Mesenteric fat pad (tissue), 1 donor: Measurements from ENCODE around the gene FN3K. TPM values are rescaled to one million over a fixed set of nuclear protein-coding genes. Genes with fewer than 3 reads are reported as not detected.
"Not testable (repeated sequence)": the region's sequence is repeated elsewhere in the genome, so short reads cannot be mapped to it uniquely, and the experiment has no call there.

Experiments
- DNase-seq: peaks from one replicate; pipeline ENCODE4 v3.0.0-alpha.2; 2020; ENCODE audit warnings: low spot score
- total RNA-seq: library from RNA; stranded (reverse); fragmentation: NEBNext Ultra II Directional; extraction: Animal tissue kit (Norgen Biotek cat#: 25700); gene quantifications from one replicate; pipeline ENCODE4 v1.2.1, GENCODE V29; 2021
- donor health status: DM: yes; HTN: yes; CAD: no.

The FN3K gene
- total RNA-seq, 1 donor from 2014 or later: 19.3 TPM

- DNase-seq: no peak
Measured at GRCh38 chr17:82736511-82737185, 1.2 kb downstream of the FN3K start.

DNA sequence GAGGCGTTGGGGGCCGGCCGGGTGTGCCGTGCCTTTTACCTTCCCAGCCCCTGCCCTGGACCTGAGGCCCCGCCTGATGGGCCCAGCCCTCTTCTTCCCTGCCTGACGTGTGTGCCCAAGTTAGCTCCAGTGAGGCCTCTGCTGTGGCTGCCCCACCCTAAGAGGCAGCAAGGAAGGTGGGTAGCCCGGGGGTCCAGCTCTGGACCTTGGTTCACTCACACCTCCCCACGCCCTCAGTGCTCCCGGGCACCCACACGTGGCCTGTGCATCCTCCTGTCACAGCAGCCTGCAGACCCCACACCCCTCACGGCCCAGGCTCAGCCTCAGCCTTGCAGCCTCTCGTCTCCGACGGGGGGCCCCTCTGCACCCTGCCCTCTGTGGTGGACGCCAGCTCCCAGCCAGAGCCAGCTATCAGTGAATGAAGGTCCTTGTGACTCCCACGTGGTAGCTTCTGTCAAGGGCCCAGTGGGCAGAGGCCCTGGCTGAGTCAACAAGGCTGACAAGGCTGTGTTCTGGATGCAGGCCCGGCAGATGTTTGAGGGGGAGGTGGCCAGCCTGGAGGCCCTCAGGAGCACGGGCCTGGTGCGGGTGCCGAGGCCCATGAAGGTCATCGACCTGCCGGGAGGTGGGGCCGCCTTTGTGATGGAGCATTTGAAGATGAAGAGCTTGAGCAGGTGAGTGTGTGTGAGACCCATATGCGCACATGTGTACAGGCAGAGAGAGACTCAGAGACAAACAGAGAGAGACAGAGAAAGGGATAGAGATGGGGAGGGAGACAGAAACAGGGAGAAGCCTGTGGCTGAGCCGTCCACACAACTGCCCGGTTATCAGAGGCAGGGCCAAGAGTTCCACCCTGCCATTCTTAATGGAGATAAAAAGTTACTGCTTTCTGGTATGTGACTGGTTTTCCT, 2.8 kb downstream of the FN3K start:
- DNase-seq: no peak

DNA sequence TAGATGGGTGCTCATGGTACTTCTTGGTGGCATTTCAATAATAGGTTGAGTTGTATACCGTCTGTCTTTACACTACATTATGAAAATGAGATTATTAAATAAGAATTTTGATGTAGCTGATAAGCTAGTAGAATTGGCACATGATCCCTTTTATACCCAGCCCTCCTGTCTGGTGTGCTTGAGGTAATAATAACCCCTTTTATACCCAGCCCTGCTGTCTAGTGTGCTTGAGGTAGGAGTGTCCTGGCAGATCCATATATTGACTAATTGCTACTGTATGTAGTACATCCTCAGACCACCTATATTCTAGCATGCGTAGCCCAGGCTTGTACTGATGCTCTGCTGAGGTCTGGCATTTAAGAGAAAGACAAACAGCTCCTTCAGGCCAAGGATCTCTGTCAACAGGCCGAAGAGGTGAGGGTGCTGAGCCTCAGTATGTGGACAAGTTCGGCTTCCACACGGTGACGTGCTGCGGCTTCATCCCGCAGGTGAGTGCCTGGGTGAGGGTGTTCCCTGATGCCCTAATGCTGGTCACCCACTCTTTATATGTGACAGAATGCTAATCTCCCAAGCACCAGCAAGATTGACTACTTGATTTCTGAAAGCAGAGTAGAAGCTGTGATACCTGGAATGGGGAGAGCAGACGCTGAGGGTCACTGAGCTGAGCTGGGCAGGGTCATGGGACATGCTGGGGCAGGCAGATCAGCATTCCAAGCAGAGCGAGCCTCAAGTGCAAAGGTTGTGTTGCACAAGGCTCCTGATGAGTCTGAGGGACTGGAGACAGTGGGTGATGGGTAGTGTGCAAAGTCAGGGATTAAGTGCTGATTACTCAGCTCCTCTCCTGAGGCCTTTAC, 5.7 kb downstream of the FN3K start:
- DNase-seq: no peak

- DNase-seq: no peak
Measured at GRCh38 chr17:82743344-82744219, 8.2 kb downstream of the FN3K start.

GRCh38 chr17:82744736-82745135, 9.3 kb downstream of the FN3K start:
- DNase-seq: not testable (repeated sequence)

DNA sequence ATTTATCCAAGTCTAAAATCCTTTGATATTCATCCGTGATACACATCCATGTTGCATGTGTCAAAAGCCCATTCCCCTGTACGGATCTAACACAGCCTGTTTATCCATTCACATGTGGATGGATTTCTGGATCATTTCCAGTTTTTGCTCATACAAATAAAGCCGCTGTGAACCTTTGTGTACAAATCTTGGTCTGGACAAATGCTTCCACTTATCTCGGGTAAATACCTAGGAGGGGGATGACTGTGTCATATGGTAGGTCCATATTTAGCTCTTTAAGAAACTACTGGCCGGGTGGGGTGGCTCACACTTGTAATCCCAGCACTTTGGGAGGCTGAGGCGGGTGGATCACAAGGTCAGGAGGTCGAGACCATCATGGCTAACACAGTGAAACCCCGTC, 10.1 kb downstream of the FN3K start:
- no peak for DNase-seq

- DNase-seq: no peak
Measured at GRCh38 chr17:82748756-82749155, 13.3 kb downstream of the FN3K start.

- no peak for DNase-seq
Measured at GRCh38 chr17:82750241-82750908, 15.0 kb downstream of the FN3K start.

DNA sequence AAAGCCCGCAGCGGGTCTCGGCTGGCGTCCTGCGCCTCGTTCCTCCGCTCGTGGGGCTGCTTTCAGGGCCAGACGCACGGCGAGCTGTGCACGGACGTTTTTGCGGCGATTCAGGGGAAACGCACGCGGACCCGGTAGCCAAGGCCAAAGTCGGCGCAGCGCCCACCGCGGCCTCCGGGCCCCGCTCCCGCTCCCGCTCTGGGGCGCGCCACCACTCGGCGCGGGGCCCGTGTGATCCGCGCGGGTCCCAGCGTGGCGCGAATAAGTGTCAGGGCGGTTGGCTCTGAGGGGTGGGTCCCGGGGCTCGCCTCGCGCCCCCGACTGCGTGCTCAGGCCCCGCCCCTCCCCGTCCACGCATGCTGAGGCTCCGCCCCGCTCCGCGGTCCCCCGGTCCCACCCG, 15.8 kb downstream of the FN3K start:
- DNase-seq: no peak

- peak; percentile 96 for DNase-seq
Measured at GRCh38 chr17:82751571-82752370, 16.4 kb downstream of the FN3K start, which contains the start of gene TBCD. TSS of gene TBCD (plus strand) at chr17:82752065. CDS start at chr17:82752194, 129 bp downstream.

GRCh38 chr17:82752371-82753200, 17.2 kb downstream of the FN3K start:
- DNase-seq: no peak

- no peak for DNase-seq
Measured at GRCh38 chr17:82753201-82753464, 17.7 kb downstream of the FN3K start.

GRCh38 chr17:82754297-82755208, 19.1 kb downstream of the FN3K start:
- DNase-seq: no peak

DNA sequence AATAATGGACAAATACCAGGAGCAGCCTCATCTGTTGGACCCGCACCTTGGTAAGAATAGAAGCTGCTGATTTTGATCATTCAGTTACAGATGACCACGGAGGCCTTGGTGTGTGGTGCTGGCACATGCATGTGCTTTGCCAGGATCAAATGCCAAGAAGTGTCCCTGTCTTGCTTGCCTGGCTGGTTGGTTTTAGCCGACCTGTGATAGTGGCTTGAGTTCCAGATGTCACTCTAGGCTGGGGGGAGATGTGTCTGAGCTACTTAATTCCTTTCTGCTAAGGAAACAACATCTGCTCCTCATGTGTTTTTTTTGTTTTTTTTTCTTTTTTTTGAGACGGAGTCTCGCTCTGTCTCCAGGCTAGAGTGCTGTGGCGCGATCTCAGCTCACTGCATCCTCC, 20.8 kb downstream of the FN3K start:
- DNase-seq: no peak

DNA sequence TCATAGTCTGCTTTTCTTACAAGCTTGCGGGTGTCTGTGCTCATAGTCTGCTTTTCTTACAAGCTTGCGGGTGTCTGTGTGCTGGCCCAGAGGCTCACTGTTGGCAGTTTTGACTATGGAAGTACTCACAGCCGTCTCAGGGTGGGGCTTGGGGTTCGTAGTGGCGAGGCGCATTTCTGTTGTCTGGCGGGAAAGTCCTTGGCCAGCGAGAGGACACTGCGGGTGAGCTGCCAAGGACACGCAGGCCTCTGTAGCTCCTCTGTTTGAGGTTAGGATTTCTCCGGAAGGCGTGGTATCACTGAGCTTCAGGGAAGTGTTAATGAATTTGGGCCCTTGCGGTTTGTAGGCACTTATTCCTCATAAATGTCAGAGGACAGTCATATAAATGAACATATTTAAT, 30.0 kb downstream of the FN3K start:
- DNase-seq: no peak

DNA sequence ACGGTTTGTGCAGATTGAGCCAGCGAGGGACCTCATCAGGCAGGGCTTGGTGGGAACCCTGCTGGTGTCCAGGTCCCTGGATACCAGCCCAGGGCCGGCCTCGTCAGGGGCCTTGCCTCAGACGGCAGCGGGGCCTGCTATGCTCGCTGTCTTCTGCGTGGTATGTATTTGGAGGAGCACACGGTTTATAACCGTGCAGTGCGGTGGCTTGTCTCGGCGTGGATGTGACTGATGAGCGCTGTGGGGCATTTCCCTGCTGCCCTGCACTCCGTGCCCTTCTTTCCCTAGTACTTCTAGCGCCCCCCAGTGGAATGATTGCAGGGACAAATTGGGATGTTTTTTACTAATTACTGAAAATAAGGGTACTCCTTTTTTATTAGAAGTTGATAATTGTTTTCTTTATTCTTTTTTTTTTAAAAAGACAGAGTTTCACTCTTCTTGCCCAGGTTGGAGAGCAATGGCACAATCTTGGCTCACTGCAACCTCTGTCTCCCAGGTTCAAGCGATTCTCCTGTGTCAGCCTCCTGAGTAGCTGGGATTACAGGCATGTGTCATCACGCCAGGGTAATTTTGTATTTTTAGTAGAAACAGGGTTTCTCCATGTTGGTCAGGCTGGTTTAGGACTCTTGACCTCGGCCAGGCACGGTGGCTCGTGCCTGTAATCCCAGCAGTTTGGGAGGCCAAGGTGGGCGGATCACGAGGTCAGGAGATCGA, 31.8 kb downstream of the FN3K start:
- no peak for DNase-seq

DNA sequence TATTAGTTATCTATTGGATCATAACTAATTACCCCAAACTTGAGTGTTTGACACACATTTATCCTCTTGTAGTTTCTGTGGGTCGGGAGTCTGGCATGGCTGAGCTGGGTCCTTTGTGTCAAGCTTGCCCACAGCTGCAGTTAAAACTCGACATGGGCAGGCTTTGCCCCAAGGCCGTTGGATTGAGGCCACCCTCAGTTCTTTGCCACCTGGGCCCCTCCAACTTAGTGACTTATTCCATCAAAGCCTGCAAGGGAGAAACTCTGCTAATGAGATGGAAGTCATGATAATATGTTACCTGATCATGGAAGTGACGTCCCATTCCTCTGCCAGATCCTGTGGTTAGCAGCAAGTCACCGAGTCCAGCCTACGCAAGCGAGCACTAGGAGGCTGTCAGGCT, 33.6 kb downstream of the FN3K start:
- DNase-seq: no peak
